H1 (cell line): ENCODE results near the gene NEK2. TPM values are rescaled to one million over a fixed set of nuclear protein-coding genes. Genes with fewer than 3 reads are reported as not detected.

Experiments
- polyA plus RNA-seq, 7 experiments: library from polyadenylated mRNA; depleted of rRNA in 3 of 7; stranded (reverse) in 5 of 7; unstranded in 2 of 7; fragments of >200 nt in 5 of 7; fragments of 200-250 nt in 2 of 7; gene quantifications; 1 replicate in 5 of 7; 2 replicates in 1 of 7; 4 replicates in 1 of 7; pipeline versions ENCODE4 v1.2.1 to v1.2.3, GENCODE V29; 2011 to 2013; ENCODE audit warnings: missing spikeins in 2 of 7, mixed read lengths in 2 of 7
- total RNA-seq: library from RNA; stranded (reverse); fragmentation: NEBNext Ultra II Directional; extraction: Animal tissue kit (Norgen Biotek cat#: 25700); gene quantifications from 2 replicates; pipeline ENCODE4 v1.2.1, GENCODE V29; 2021
- TF ChIP-seq, protein P1 (sequence below), 3 experiments: IDR thresholded peaks; 1 replicate in 2 of 3; 2 replicates in 1 of 3; pipeline versions ENCODE4 v1.5.1 to v1.6.1; 2011; ENCODE audit warnings: low read length in 3 of 3, mild to moderate bottlenecking in 3 of 3, inconsistent platforms in 2 of 3, low read depth in 1 of 3, moderate library complexity in 1 of 3; ENCODE audit not compliant: insufficient read depth in 1 of 3; ENCODE audit errors: control extremely low read depth in 1 of 3

NEK2 gene
- total and polyA plus RNA-seq, 2 of the 8 experiments (the other 6 are each of a cell fraction or from before 2014, with no cell fraction given): 8.4 to 22.9 TPM

DNA sequence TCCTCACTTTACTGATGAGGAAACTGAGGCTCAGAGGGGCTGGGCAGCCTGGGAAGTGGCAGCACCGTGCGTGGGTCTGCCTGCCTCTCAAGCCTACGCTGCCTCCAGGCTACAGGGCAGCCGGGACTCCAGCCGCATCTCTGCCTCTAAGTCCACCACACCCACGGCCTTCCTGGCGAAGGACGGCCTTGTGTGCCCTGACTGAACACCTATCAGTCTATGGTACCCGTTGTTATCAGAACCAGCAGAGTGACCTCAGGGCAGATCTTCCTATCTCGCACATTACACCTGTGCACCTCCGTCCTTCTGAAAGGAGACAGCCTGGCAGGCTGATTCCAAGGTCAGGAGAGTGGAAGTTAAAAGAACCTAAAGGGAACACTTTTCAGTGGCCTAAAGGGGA is 60.8 kb downstream of the NEK2 start (continued):
- TF ChIP-seq, protein P1, sequence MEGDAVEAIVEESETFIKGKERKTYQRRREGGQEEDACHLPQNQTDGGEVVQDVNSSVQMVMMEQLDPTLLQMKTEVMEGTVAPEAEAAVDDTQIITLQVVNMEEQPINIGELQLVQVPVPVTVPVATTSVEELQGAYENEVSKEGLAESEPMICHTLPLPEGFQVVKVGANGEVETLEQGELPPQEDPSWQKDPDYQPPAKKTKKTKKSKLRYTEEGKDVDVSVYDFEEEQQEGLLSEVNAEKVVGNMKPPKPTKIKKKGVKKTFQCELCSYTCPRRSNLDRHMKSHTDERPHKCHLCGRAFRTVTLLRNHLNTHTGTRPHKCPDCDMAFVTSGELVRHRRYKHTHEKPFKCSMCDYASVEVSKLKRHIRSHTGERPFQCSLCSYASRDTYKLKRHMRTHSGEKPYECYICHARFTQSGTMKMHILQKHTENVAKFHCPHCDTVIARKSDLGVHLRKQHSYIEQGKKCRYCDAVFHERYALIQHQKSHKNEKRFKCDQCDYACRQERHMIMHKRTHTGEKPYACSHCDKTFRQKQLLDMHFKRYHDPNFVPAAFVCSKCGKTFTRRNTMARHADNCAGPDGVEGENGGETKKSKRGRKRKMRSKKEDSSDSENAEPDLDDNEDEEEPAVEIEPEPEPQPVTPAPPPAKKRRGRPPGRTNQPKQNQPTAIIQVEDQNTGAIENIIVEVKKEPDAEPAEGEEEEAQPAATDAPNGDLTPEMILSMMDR (IDR thresholded peaks at IDR 0.05; ENCODE audit: control extremely low read depth in 1 of 3, insufficient read depth in 1 of 3, low read depth in 1 of 3, low read length in 3 of 3): no peak
